OCI-LY3 (cell line): ENCODE measurements around the gene PTTG2.

Experiments
- H2AFZ ChIP-seq: fragments of 200-600, 300-600 bp; shearing (Covaris generic); 2 replicates; pipeline ENCODE4 v1.6.0; 2014; ENCODE audit warnings: antibody characterized with exemption, low read depth, low read length
- H3K27ac ChIP-seq: fragments of 200-600, 300-600 bp; sonication (generic); 2 replicates; pipeline ENCODE4 v1.5.1; 2014; ENCODE audit warnings: mild to moderate bottlenecking, low read length, moderate library complexity, mixed read lengths
- H3K27me3 ChIP-seq: fragments of 200-600, 300-600 bp; sonication (generic); 2 replicates; pipeline ENCODE4 v1.6.1; 2014; ENCODE audit warnings: low read depth, low read length, mixed read lengths
- H3K36me3 ChIP-seq: fragments of 200-600, 300-600 bp; sonication (generic); replicated peaks from 2 replicates; pipeline ENCODE3; 2014; ENCODE audit warnings: low read depth, low read length, mixed read lengths
- H3K4me1 ChIP-seq: fragments of 300-600, 200-600 bp; sonication (generic); 2 replicates; pipeline ENCODE4 v1.6.1; 2014; ENCODE audit warnings: low read length, mixed read lengths
- H3K4me2 ChIP-seq: fragments of 200-600, 300-600 bp; sonication (generic); 2 replicates; pipeline ENCODE4 v1.6.1; 2014; ENCODE audit warnings: low read length, mixed read lengths
- H3K4me3 ChIP-seq: fragments of 300-600, 200-600 bp; sonication (generic); 2 replicates; pipeline ENCODE4 v1.5.1; 2014; ENCODE audit warnings: antibody characterized with exemption, mild to moderate bottlenecking, low read length, moderate library complexity
- H3K79me2 ChIP-seq: fragments of 300-600, 200-600 bp; shearing (Covaris generic); 2 replicates; pipeline ENCODE4 v1.6.1; 2014; ENCODE audit warnings: mild to moderate bottlenecking, low read length, mixed read lengths
- H3K9ac ChIP-seq: fragments of 300-600, 200-600 bp; shearing (Covaris generic); 2 replicates; pipeline ENCODE4 v1.6.0; 2014; ENCODE audit warnings: mild to moderate bottlenecking, low read length, moderate library complexity
- H3K9me3 ChIP-seq: fragments of 200-600, 300-600 bp; shearing (Covaris generic); 2 replicates; pipeline ENCODE4 v1.6.1; 2014; ENCODE audit warnings: low read length, mixed read lengths; ENCODE audit not compliant: insufficient read depth
- H4K20me1 ChIP-seq: fragments of 200-600, 300-600 bp; sonication (generic); 2 replicates; pipeline ENCODE4 v1.6.1; 2016; ENCODE audit warnings: low read length, mixed read lengths; ENCODE audit not compliant: insufficient read depth
- CTCF ChIP-seq: fragments of 200-600, 300-600 bp; sonication (generic); IDR thresholded peaks from 2 replicates; pipeline ENCODE4 v1.5.1; 2014; ENCODE audit warnings: antibody characterized with exemption, low read length, low read depth
- EZH2phosphoT487 ChIP-seq: fragments of 200-600 bp; shearing (Covaris generic); IDR thresholded peaks from 2 replicates; pipeline ENCODE4 v1.6.1; 2018; ENCODE audit warnings: antibody characterized with exemption, mixed run types, low read depth

PTTG2 gene

GRCh38 chr4:38004062-38004461 lies 43.9 kb downstream of the PTTG2 start:
- no peaks in the 10 kb centered on the region for H3K9me3 ChIP-seq
- TF ChIP-seq EZH2phosphoT487 (no peak), CTCF (no peak)
- peaks cover 15% of the 10 kb centered on the region for H3K79me2 ChIP-seq
- no peak overlapping the region for H3K4me2 ChIP-seq
- no peaks in the 10 kb centered on the region for H3K36me3 ChIP-seq
- H3K27ac ChIP-seq = no peak overlapping the region
- H4K20me1 ChIP-seq = peaks cover 39% of the 10 kb centered on the region
- no peak overlapping the region for H3K9ac ChIP-seq
- no peaks in the 10 kb centered on the region for H3K27me3 ChIP-seq
- peaks cover 14% of the 10 kb centered on the region for H3K4me1 ChIP-seq
- H2AFZ ChIP-seq = no peak overlapping the region
- no peak overlapping the region for H3K4me3 ChIP-seq

DNA sequence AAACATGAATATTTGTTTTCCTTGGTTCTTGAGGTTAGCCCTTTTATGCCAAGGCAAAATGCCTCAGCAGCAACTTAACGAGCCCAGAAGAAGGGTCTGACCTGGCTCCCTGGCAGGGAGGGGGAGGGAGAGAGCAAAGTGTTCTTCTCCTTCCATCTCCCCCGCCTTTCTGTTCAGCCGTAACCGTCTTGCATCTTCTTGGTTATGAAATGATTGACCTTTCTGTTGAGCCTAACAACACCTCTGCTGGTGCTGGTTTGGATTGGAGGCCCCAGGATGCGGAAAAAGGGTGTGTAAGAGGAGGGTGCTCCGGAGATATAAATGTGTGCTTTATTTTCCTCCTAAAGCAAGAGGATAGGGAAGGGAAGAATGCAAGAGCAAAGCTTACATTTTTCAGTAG lies 44.7 kb downstream of the PTTG2 start:
- Histone ChIP-seq H3K4me2 (no peak overlapping the region), H4K20me1 (peaks cover 46% of the 10 kb centered on the region)
- TF ChIP-seq EZH2phosphoT487 = no peak
- TF ChIP-seq CTCF = no peak

DNA sequence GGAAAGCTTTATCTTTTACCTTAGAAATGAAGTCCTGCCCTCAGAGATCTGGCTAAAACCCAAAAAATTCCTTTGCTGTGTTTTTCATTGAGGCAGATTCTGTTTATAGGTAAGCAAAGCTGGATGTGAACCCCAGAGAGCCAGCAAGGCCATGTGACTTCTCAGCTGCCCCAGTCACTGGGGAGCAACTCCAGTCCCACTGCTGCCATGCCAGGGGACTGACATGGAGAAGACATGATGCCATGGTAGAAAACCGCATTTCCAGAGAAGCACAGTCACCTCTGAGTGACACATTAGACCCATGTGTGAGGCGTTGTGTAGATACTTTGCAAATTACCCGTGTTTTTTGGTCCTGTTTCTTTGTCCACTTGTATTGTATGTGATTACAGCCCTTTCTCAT lies 45.4 kb downstream of the PTTG2 start:
- TF ChIP-seq EZH2phosphoT487 = no peak
- no peak for TF ChIP-seq CTCF
- Histone ChIP-seq H3K9me3 (no peaks in the 10 kb centered on the region), H3K36me3 (no peaks in the 10 kb centered on the region), H3K79me2 (peaks cover 19% of the 10 kb centered on the region), H3K4me1 (peaks cover 21% of the 10 kb centered on the region), H3K27me3 (no peaks in the 10 kb centered on the region), H4K20me1 (peaks cover 43% of the 10 kb centered on the region), H3K27ac (no peak overlapping the region), H3K9ac (no peak overlapping the region), H3K4me2 (no peak overlapping the region), H3K4me3 (no peak overlapping the region), H2AFZ (no peak overlapping the region)

More for the DNA sequence above, 44.7 kb downstream of the PTTG2 start:
- peaks cover 21% of the 10 kb centered on the region for H3K4me1 ChIP-seq
- no peaks in the 10 kb centered on the region for H3K9me3 ChIP-seq
- H3K27ac ChIP-seq = no peak overlapping the region
- H2AFZ ChIP-seq = no peak overlapping the region
- H3K36me3 ChIP-seq = no peaks in the 10 kb centered on the region
- H3K27me3 ChIP-seq = no peaks in the 10 kb centered on the region
- no peak overlapping the region for H3K4me3 ChIP-seq
- H3K9ac ChIP-seq = no peak overlapping the region
- peaks cover 19% of the 10 kb centered on the region for H3K79me2 ChIP-seq

DNA sequence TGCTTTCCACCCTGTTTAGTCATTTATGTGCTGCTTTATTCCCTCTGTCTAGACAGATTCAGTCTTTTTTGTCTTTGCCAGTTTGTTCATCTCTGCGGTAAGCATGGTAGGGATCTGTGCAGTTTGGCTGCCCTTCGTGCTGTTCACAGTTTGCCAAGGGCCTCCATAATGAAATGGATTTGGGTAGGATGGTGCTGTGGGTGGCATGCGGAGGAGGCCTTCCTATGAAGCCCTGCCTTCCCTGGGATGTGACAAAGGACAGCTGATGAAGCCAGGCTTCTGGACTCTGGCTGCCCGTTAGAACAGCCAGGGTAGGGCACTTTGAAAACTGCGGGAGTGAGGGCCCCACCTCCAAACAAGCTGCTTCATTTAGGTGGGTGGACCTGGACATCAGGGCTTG lies 47.4 kb downstream of the PTTG2 start:
- Histone ChIP-seq H3K4me2 (no peak overlapping the region), H3K27ac (no peak overlapping the region), H3K27me3 (no peaks in the 10 kb centered on the region), H3K9ac (no peak overlapping the region), H3K4me3 (no peak overlapping the region), H3K36me3 (no peaks in the 10 kb centered on the region), H3K4me1 (peaks cover 21% of the 10 kb centered on the region), H4K20me1 (peaks cover 43% of the 10 kb centered on the region), H2AFZ (no peak overlapping the region), H3K79me2 (peaks cover 19% of the 10 kb centered on the region), H3K9me3 (no peaks in the 10 kb centered on the region)
- TF ChIP-seq EZH2phosphoT487 (no peak), CTCF (no peak)
